Left ventricle myocardium inferior (tissue), 1 donor: ENCODE results near the gene PKHD1. TPM values are rescaled to one million over a fixed set of nuclear protein-coding genes. Genes with fewer than 3 reads are reported as not detected.

ENCODE experiments used
- DNase-seq: peaks from one replicate; pipeline ENCODE4 v3.0.0-alpha.2; 2020
- H3K27ac ChIP-seq: fragments of 200-600 bp; replicated peaks from 2 replicates; pipeline ENCODE4 v1.8.0; 2021
- H3K27me3 ChIP-seq: fragments of 200-600 bp; 2 replicates; pipeline ENCODE4 v1.8.0; 2021; ENCODE audit warnings: low read depth
- H3K36me3 ChIP-seq: fragments of 200-600 bp; 2 replicates; pipeline ENCODE4 v1.8.0; 2021
- H3K4me1 ChIP-seq: fragments of 200-600 bp; 2 replicates; pipeline ENCODE4 v1.8.0; 2021
- H3K4me3 ChIP-seq: fragments of 200-600 bp; 2 replicates; pipeline ENCODE4 v1.8.0; 2021; ENCODE audit warnings: mild to moderate bottlenecking, moderate library complexity
- H3K9me3 ChIP-seq: fragments of 200-600 bp; replicated peaks from 2 replicates; pipeline ENCODE4 v1.8.0; 2021
- intact Hi-C: fragments of 100-400 bp; cut with micrococcal nuclease; formaldehyde crosslinking; loops from one replicate; pipeline ENCODE4 v1.11.0; 2022
- total RNA-seq: library from RNA; stranded (reverse); fragmentation: NEBNext Ultra II Directional; extraction: Animal tissue kit (Norgen Biotek cat#: 25700); gene quantifications from one replicate; pipeline ENCODE4 v1.2.1, GENCODE V29; 2021
- TF ChIP-seq, protein P1 (sequence below): fragments of 200-600 bp; IDR thresholded peaks from 2 replicates; pipeline ENCODE4 v1.8.0; 2021; ENCODE audit warnings: antibody characterized with exemption, mild to moderate bottlenecking, borderline replicate concordance
- donor health status: DM: no; HTN: yes; CAD: no; lungs with severe emphysema.

Gene PKHD1
- total RNA-seq, 1 donor from 2014 or later = not detected

DNA sequence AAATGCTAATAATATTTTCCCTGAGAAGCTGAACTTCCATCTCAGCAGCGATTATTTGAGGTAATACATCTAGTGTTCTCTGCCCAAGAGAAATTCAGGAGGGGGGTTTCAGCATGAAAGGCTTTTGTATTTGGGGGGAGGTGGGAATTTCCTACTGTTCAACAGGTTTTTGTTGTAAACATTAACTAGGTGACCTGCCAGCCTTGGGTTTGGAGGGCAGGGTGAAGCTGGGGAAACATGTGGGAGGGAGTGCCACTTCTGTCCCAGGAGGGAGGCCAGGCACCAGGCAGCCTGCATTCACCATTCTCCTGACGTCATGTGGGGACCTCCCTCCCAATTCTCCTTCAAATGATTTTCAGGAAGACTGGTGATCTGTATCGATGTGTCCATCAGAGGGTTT lies 37.7 kb upstream of the PKHD1 start:
- H3K9me3 ChIP-seq = peaks cover 4% of the 10 kb centered on the region
- no peaks in the 10 kb centered on the region for H3K4me1 ChIP-seq
- DNase-seq = no peak
- peaks cover 4% of the 10 kb centered on the region for H3K27me3 ChIP-seq
- TF ChIP-seq, protein P1, sequence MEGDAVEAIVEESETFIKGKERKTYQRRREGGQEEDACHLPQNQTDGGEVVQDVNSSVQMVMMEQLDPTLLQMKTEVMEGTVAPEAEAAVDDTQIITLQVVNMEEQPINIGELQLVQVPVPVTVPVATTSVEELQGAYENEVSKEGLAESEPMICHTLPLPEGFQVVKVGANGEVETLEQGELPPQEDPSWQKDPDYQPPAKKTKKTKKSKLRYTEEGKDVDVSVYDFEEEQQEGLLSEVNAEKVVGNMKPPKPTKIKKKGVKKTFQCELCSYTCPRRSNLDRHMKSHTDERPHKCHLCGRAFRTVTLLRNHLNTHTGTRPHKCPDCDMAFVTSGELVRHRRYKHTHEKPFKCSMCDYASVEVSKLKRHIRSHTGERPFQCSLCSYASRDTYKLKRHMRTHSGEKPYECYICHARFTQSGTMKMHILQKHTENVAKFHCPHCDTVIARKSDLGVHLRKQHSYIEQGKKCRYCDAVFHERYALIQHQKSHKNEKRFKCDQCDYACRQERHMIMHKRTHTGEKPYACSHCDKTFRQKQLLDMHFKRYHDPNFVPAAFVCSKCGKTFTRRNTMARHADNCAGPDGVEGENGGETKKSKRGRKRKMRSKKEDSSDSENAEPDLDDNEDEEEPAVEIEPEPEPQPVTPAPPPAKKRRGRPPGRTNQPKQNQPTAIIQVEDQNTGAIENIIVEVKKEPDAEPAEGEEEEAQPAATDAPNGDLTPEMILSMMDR = no peak
- no peak overlapping the region for H3K27ac ChIP-seq
- no peak overlapping the region for H3K4me3 ChIP-seq
- intact Hi-C loops = no loop called here
- no peaks in the 10 kb centered on the region for H3K36me3 ChIP-seq

DNA sequence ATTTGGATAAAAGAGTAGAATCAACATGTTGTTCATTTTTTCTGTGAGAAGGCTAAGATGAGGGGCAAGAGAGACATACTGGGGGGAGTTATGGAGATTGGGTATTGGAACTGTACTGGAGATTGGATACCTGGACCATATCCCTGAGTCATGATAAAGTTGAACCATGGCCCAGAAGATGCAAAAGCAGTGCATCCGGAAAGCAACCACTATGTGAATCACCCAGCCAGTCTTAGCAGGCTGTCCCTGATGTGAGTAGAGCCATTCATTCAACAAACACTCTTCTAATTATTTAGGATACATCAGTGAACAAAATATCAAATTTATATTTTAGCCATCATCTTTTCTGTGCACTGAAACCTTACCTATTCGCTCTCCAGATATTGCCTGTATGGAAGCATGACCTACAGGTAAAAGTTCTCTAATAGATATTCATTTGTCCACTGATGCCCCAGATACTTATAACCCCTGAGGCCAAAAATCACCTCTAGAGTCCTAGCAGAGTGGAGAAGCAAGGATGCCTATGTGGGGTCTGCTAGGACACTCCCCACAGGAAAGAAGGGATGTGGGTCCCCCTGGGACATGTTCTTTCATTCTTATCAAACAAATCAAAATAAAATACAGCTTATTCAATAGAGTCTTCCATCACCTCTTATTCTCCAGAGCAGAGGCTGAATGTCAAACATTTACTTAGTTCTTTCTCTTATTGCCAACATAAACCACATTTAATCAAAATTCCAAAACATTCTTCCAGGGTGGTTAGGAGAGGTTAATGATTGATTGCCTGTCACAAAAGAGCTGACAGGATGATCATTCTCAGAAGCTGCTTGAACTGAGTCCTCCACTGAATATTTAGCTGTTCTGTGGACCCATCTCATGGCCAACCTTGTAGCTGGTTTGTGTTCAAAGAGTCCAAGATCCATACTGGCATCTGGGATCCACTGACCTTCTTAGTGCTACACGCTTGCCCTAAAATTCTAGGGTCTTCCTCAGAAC lies 37.0 kb upstream of the PKHD1 start:
- Histone ChIP-seq H3K9me3 (peaks cover 11% of the 10 kb centered on the region), H3K4me3 (no peak overlapping the region), H3K36me3 (no peaks in the 10 kb centered on the region), H3K27ac (no peak overlapping the region), H3K4me1 (no peaks in the 10 kb centered on the region), H3K27me3 (peaks cover 4% of the 10 kb centered on the region)
- intact Hi-C loops = no loop called here
- TF ChIP-seq, protein P1 = no peak
- no peak for DNase-seq

DNA sequence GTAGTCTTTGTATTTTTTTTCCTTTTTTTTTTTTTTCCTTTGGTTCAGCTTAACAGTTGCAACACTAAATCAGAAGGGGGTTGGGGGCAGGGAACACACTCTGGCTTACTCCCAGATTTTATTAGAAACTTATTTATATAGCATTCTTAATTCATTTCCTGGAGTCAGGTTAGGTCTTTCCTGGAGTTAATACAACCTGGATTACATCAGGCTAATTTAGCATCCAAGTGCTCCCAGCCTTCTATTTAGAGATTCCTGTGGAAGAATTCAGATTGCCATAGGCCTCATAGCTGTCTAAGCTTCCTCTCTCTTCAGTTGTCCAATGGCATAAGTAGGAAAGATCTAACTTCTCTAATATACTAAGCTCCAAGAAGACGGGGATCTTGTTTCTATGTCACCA lies 35.8 kb upstream of the PKHD1 start:
- TF ChIP-seq, protein P1 = no peak
- H3K27ac ChIP-seq = no peak overlapping the region
- no peaks in the 10 kb centered on the region for H3K36me3 ChIP-seq
- intact Hi-C loops = no loop called here
- H3K4me1 ChIP-seq = no peaks in the 10 kb centered on the region
- no peak overlapping the region for H3K4me3 ChIP-seq
- peaks cover 4% of the 10 kb centered on the region for H3K27me3 ChIP-seq
- no peak for DNase-seq
- peaks cover 19% of the 10 kb centered on the region for H3K9me3 ChIP-seq

DNA sequence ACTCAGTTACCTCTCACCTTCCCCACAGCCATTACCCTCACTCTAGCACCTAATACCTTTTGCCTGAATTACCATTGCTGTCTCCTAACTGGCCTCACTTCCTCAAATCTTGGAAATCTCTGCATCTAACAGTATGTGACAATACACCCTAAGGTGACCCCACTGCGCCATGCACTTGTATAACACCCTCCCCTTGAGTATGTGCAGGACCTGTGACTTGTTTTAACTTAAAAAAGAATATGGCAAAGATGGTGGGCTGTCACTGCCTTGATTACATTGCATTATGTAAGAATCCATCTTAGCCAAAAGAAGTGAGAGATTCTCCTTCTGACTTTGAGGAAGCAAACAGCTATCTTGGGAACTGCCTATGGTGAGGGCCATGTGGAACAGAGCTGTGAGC lies 29.9 kb upstream of the PKHD1 start:
- H3K27ac ChIP-seq = no peak overlapping the region
- intact Hi-C loops = no loop called here
- H3K4me1 ChIP-seq = no peaks in the 10 kb centered on the region
- no peaks in the 10 kb centered on the region for H3K36me3 ChIP-seq
- H3K9me3 ChIP-seq = peaks cover 19% of the 10 kb centered on the region
- no peak for DNase-seq
- TF ChIP-seq, protein P1 = no peak
- H3K4me3 ChIP-seq = no peak overlapping the region
- no peaks in the 10 kb centered on the region for H3K27me3 ChIP-seq

DNA sequence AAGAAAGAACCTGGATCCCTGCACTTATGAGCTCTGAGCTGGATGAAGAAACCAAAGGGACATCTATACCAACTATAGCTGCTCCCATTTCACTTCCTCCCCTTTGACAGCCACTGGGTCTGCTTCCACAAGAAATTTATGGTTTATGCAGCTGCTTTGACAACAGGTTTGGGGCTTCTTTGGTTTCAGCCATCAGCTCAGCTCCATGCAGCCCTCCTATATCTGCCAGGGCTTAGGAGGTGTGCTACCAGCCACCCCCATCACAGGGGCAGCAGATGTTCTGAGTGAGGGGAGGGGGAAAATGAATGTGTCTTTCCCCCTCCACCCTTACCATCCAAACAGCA lies 29.2 kb upstream of the PKHD1 start:
- Histone ChIP-seq H3K27ac (no peak overlapping the region), H3K36me3 (no peaks in the 10 kb centered on the region), H3K27me3 (no peaks in the 10 kb centered on the region), H3K4me3 (no peak overlapping the region), H3K4me1 (no peaks in the 10 kb centered on the region), H3K9me3 (peaks cover 19% of the 10 kb centered on the region)
- intact Hi-C loops = no loop called here
- TF ChIP-seq, protein P1 = no peak
- no peak for DNase-seq
